ENCODE data around the gene ELOB.
"Not testable (repeated sequence)": the region's sequence is repeated elsewhere in the genome, so short reads cannot be mapped to it uniquely, and the experiment has no call there.

The ELOB gene

DNA sequence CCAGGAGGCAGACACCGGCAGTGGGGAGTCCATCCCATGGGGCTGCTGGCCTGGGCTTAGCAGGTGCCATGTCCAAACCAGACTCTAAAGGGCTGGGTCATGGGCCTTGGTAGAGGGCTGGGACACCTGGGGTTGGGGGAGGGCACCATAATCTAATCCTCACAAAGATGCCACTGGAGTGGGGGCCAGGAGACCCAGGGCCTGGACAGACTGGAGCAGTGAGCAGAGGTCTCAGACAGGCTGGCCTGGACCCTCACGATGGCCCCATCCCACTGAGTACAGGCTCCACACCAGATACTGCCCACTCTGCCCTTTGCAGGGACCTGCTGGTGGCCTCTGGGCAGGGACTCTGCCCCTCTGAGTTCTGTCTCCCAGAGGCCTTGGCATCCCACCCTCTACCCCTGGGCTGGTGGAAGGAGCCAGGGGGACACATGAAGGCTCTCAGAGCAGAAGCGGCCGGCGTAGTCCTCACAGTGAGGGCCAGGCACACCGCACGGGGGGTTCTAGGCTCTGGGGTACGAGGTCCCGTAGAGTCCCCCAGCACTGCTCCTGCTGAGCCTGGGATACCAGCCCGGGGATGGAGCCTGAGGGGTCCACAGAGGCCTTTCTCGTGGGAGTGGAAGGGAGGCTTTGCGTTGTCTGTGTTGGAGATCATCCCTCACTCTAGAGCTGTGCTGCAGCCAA is 34.6 kb downstream of the ELOB start:
- DNase-seq: no peak
- no peaks in the 10 kb centered on the region for H3K9me3 Mint-ChIP-seq
- H3K27ac Mint-ChIP-seq: no peak overlapping the region
- no peaks in the 10 kb centered on the region for H3K4me1 Mint-ChIP-seq (ENCODE audit: low read depth)
- no peaks in the 10 kb centered on the region for H3K36me3 Mint-ChIP-seq (ENCODE audit: low read depth)
- H3K4me3 Mint-ChIP-seq: no peak overlapping the region
- H3K27me3 Mint-ChIP-seq: no peaks in the 10 kb centered on the region

DNA sequence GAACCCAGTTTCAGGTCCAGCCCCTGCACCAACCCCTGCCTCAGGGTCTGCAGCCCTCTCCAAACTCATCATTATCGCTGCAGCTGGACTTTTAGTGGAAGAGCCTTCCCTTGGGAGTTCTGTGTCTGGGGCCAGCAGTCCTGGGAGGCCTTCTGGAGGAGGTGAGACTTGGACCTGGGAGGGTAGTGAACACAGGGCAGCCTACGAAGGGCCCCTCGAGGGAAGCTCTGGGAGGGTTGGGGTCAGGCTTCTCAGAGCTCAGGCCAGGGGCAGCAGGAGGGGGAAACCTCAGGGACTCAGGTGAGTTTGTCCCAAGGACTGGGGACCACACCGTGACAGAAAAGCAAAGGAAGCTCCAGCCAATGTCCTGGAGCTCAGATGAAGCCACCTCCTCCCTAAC is 35.9 kb downstream of the ELOB start:
- no peaks in the 10 kb centered on the region for H3K27me3 Mint-ChIP-seq
- H3K36me3 Mint-ChIP-seq (ENCODE audit: low read depth): no peaks in the 10 kb centered on the region
- no peak for DNase-seq
- H3K9me3 Mint-ChIP-seq: no peaks in the 10 kb centered on the region
- no peaks in the 10 kb centered on the region for H3K4me1 Mint-ChIP-seq (ENCODE audit: low read depth)
- no peak overlapping the region for H3K27ac Mint-ChIP-seq
- H3K4me3 Mint-ChIP-seq: no peak overlapping the region

DNA sequence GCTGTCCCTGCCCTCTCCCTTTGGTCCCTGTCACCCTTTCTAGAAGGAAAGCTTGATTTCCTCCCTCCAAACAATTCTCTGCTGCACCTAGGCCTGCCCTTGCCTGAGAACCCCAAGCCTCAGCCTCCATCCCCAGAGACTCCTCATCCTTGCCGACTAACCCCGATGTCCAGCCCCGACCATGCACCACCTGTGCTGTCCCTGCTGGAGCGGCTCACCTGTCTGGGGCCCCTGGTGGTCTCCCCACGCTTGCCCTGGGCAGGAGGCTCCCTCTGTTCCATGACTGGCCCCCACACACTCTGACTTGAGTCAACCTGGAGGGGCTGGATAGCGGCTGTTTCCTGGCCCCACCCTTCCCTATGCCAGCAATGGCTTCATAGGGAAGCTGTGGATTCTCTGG is 36.6 kb downstream of the ELOB start:
- Mint-ChIP-seq H3K36me3 (ENCODE audit: low read depth) (no peaks in the 10 kb centered on the region), H3K27me3 (no peaks in the 10 kb centered on the region), H3K4me3 (no peak overlapping the region), H3K27ac (no peak overlapping the region), H3K4me1 (ENCODE audit: low read depth) (no peaks in the 10 kb centered on the region), H3K9me3 (no peaks in the 10 kb centered on the region)
- DNase-seq: no peak

DNA sequence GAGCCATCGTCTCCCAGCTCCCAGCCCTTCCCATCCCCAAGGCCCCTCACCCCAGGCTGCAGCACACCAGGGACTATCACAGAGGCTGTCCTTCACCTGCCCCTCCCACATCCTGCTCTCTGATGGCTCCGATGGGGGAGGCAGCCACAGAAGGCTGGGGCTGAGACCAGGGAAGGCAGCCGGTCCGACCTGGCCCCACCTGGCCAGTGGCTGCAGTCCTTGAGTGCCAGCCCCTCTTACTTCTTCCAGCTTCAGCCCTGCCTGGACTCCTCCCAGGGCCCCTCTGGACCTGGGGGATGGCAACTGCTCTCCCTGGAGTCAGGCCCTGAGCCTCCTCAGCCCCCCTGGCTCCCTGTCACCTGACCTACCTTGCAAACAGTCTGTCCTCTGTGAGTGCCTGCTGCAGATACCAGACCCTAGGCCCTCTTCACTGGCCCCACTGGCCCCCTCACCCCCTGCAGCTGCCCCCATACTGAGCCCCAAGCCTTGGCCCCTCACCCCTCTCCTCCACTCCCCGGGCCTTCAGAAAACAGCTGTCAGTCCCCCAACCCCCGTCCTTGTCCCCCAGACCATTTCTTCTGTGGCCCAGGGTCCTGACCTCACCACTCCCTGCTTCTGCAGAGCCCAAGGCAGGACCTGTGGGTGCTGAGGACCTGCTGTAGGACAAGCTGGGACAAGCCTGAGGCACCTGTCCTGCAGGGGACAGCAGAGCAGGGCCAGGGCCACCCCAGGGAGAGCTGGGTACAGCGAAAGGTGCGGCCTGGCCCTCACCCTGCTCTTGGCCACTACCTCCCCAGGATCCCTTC is 37.3 kb downstream of the ELOB start:
- Mint-ChIP-seq H3K9me3 (no peaks in the 10 kb centered on the region), H3K36me3 (ENCODE audit: low read depth) (no peaks in the 10 kb centered on the region), H3K27me3 (no peaks in the 10 kb centered on the region), H3K27ac (no peak overlapping the region), H3K4me1 (ENCODE audit: low read depth) (no peaks in the 10 kb centered on the region), H3K4me3 (no peak overlapping the region)
- DNase-seq: no peak

DNA sequence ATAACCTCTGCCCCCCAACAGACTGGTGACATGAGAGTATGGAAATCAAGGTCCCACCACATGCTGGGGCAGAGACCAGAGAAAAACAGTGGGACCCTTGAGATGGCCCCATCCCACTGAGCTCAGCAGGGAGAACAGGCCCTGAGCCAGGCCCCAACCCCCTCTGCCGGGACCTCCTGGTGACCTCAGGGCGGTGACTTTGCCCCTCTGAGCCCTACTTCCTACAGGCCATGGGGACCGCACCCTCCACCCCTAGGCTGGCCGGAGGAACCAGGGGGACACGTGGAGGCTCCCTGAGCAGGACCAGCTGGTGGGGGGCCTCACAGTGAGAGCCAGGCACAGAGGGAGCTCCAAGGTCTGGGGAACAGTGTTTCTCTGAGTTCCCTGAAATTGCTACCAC is 38.5 kb downstream of the ELOB start:
- no peaks in the 10 kb centered on the region for H3K27me3 Mint-ChIP-seq
- H3K27ac Mint-ChIP-seq: no peak overlapping the region
- H3K4me1 Mint-ChIP-seq (ENCODE audit: low read depth): no peaks in the 10 kb centered on the region
- no peaks in the 10 kb centered on the region for H3K36me3 Mint-ChIP-seq (ENCODE audit: low read depth)
- no peak overlapping the region for H3K4me3 Mint-ChIP-seq
- no peak for DNase-seq
- no peaks in the 10 kb centered on the region for H3K9me3 Mint-ChIP-seq

DNA sequence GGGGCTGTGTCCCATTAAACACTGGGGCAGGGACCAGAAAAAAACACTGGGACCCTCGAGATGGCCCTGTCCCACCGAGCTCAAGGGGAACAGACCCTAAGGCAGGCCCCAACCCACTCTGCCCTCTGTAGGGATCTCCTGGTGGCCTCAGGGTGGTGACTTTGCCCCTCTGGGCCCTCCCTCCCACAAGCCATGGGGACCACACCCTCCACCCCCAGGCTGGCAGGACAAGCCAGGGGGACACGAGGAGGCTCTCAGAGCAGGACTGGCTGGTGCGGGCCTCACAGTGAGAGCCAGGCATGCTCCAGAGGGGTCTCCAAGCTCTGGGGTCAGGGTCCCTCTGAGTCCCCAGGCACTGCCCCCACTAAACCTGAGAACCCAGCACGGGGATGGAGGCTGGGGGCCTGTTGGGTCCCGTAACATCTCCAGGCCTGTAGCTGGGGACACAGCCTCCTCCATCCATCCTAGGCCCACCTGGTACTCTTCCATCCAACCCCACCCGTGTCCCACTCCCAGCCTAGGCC is 39.1 kb downstream of the ELOB start:
- H3K36me3 Mint-ChIP-seq (ENCODE audit: low read depth): no peaks in the 10 kb centered on the region
- H3K4me1 Mint-ChIP-seq (ENCODE audit: low read depth): no peaks in the 10 kb centered on the region
- no peaks in the 10 kb centered on the region for H3K27me3 Mint-ChIP-seq
- H3K9me3 Mint-ChIP-seq: no peaks in the 10 kb centered on the region
- no peak for DNase-seq
- H3K27ac Mint-ChIP-seq: no peak overlapping the region
- no peak overlapping the region for H3K4me3 Mint-ChIP-seq

DNA sequence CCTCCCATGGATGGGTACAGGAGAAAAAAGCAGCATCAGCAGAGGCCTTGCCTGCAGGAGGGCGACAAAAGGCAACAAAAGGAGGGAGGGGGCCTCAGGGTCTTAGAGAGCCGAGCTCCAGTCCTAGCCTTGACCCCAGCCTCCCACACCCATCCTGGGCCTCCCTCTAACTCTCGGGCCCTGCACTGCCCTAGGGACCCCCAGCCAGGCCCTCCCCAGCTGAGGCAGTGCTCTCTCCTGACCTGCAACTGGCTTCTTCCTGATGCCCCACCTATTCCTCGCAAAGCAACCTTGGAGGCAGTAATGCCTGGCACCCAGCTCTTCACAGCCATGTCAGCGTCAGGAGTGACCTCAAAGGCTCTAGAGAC is 39.9 kb downstream of the ELOB start:
- H3K27ac Mint-ChIP-seq: no peak overlapping the region
- no peaks in the 10 kb centered on the region for H3K9me3 Mint-ChIP-seq
- no peaks in the 10 kb centered on the region for H3K4me1 Mint-ChIP-seq (ENCODE audit: low read depth)
- H3K4me3 Mint-ChIP-seq: no peak overlapping the region
- no peaks in the 10 kb centered on the region for H3K36me3 Mint-ChIP-seq (ENCODE audit: low read depth)
- DNase-seq: no peak
- no peaks in the 10 kb centered on the region for H3K27me3 Mint-ChIP-seq

DNA sequence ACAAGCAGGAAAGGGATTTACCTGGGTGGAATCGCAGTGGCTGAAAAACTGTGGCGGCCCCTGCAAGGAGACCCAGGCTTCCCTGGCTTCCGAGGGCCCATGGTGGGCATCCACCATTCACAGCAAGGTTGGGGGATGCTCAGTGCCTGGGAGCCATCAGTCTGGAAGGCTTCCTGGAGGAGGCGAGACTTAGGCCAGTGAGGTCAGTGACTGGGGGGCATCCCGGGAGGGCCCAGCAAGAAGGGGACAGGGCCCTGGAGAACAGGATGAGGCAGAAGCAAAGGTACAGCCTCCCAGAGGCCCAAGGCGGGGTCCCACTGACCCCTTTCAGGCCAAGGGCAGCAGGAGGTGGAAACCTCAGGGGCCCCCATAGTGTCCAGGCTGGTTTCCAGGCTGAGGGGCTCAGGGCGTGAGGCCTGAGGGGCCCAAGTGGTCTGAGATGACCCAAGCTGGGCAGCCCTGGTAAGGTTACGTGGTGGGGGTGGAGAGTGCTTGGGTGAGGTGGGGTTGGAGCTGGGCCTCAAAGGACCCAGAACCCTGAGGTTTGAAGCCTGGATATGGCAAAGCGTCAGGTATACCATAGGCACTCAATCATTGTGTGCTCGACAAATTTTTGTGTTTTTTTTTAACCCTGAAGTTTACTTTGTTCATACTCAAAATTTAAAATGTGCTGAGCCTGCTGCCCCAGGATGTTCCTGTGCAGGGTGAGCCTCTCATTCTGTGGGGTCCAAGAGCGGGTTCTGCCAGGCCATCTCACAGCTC is 40.4 kb downstream of the ELOB start:
- Mint-ChIP-seq H3K9me3 (no peaks in the 10 kb centered on the region), H3K36me3 (ENCODE audit: low read depth) (no peaks in the 10 kb centered on the region), H3K4me1 (ENCODE audit: low read depth) (no peaks in the 10 kb centered on the region), H3K4me3 (no peak overlapping the region), H3K27ac (no peak overlapping the region), H3K27me3 (no peaks in the 10 kb centered on the region)
- DNase-seq: no peak

DNA sequence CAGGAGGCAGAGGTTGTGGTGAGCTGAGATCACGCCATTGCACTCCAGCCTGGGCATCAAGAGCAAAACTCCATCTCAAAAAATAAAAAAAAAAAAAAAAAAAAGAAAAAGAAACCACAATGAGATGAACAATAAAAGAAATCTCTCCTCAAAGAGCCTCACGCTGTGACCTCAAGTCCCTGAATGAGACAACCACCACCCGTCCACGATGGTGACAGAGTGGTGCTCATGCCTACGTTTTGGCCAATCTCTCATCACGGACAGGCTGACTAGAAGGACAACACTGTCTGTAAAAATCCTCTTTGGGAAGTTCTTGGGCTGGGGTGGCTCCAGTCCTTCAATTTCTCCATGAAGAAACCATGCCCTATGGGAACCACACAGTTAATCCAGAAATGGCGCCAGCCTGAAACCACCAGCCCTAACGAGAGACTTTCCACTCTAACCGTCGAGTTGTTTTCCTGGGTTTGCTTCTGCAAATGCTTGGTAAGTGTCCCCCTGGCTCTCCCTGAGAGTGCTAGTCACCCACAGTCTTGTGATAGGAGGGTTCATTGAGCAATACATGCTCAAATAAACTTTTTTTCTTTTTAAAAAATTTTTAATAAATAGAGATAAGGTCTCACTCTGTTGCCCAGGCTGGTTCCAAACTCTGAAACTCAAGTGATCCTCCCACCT is 42.1 kb downstream of the ELOB start:
- H3K27ac Mint-ChIP-seq: no peak overlapping the region
- H3K36me3 Mint-ChIP-seq (ENCODE audit: low read depth): no peaks in the 10 kb centered on the region
- H3K27me3 Mint-ChIP-seq: no peaks in the 10 kb centered on the region
- H3K4me1 Mint-ChIP-seq (ENCODE audit: low read depth): no peaks in the 10 kb centered on the region
- H3K9me3 Mint-ChIP-seq: no peaks in the 10 kb centered on the region
- DNase-seq: no peak
- no peak overlapping the region for H3K4me3 Mint-ChIP-seq

DNA sequence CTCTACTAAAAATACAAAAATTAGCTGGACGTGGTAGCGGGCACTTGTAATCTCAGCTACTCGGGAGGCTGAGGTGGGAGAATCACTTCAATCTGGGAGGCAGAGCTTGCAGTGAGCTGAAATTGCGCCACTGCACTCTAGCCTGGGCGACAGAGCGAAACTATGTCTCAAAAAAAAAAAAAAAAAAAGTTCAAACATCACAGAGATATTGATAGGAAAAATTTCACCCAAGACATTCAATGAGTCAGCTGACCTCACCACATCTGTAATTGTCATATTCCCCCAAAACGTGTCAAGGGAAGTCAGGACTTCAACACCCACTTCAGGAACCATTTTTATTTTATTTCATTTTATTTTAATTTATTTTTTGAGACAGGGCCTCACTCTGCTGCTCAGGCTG is 49.0 kb downstream of the ELOB start:
- Mint-ChIP-seq H3K4me1 (ENCODE audit: low read depth) (peaks cover 6% of the 10 kb centered on the region), H3K4me3 (no peak overlapping the region), H3K27ac (peak overlapping the region; percentile 59), H3K27me3 (peaks cover 4% of the 10 kb centered on the region), H3K9me3 (no peaks in the 10 kb centered on the region), H3K36me3 (ENCODE audit: low read depth) (no peaks in the 10 kb centered on the region)
- no peak for DNase-seq

DNA sequence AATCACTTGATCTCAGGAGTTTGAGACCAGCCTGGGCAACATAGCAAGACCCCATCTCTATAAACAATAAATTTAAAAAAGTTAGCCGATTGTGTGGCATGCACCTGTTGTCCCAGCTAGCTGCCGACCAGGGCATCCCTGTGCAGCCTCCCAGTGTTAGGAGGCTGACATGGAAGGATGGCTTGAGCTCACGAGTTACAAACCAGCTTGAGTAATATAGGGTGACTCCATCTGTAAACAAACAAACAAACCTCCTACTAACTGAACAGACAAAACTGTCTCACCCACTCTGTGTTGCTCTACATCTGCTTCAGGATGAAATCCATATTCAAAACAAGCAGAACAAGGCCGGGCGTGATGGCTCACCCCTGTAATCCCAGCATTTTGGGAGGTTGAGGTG is 50.2 kb downstream of the ELOB start:
- H3K4me1 Mint-ChIP-seq (ENCODE audit: low read depth): peaks cover 8% of the 10 kb centered on the region
- no peak for DNase-seq
- H3K9me3 Mint-ChIP-seq: no peaks in the 10 kb centered on the region
- H3K36me3 Mint-ChIP-seq (ENCODE audit: low read depth): no peaks in the 10 kb centered on the region
- no peak overlapping the region for H3K4me3 Mint-ChIP-seq
- H3K27ac Mint-ChIP-seq: no peak overlapping the region
- peaks cover 4% of the 10 kb centered on the region for H3K27me3 Mint-ChIP-seq

DNA sequence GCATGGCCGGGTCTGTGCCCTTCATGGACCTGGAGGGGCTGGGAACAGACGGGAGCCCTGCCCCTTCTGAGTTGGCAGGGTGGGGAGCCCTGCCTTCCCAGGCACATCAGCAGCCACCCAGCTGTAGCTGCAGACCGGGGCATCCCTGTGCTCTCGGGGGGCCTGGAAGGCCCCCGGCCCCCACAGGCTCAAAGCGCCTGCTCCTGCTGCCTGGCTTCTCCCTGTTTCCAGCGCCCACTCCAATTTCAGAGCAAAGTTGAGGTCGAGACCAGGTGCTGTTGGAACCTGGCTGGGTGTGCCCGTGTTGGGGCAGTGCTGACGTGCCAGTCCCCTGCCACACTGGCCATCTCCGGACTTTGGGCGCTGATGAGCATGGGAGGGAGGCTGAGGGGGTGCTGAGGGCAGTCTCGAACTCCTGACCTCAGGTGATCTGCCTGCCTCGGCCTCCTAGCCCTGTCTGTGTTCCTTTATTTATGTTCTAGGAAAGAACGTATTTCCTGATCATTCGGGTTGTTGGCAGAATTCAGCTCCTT is 52.2 kb downstream of the ELOB start:
- Mint-ChIP-seq H3K4me3 (no peak overlapping the region), H3K27ac (no peak overlapping the region), H3K4me1 (ENCODE audit: low read depth) (peaks cover 11% of the 10 kb centered on the region), H3K9me3 (no peaks in the 10 kb centered on the region), H3K36me3 (ENCODE audit: low read depth) (no peaks in the 10 kb centered on the region), H3K27me3 (peaks cover 4% of the 10 kb centered on the region)
- DNase-seq: no peak

DNA sequence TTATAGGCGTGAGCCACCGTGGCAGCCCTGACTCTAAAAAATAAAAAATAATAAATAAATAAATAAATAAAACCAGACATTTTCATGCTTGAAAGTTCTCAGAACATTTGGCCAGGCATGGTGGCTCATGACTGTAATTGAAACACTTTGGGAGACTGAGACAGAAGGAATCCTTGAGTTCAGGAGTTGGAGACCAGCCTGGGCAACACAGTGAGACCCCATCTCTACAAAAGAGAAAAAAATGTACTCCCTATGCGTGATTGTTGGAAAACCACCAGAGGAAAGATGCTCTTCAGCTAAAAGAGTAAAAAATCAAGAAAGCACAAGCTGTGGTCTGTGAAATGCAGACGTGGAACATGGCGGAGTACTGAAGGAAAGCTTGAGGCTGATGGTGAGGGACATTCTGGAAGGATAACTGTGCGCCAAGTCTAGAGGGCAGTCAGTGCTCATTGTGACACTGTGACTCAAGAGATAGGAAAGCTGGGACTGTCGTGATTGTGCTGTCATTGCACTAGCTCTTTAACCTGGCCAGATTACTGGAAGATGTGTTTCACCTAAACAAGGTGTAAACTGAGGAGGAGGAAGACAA is 52.9 kb downstream of the ELOB start:
- no peak for DNase-seq
- peaks cover 11% of the 10 kb centered on the region for H3K4me1 Mint-ChIP-seq (ENCODE audit: low read depth)
- no peaks in the 10 kb centered on the region for H3K9me3 Mint-ChIP-seq
- no peak overlapping the region for H3K27ac Mint-ChIP-seq
- H3K36me3 Mint-ChIP-seq (ENCODE audit: low read depth): no peaks in the 10 kb centered on the region
- H3K27me3 Mint-ChIP-seq: peaks cover 4% of the 10 kb centered on the region
- H3K4me3 Mint-ChIP-seq: no peak overlapping the region

DNA sequence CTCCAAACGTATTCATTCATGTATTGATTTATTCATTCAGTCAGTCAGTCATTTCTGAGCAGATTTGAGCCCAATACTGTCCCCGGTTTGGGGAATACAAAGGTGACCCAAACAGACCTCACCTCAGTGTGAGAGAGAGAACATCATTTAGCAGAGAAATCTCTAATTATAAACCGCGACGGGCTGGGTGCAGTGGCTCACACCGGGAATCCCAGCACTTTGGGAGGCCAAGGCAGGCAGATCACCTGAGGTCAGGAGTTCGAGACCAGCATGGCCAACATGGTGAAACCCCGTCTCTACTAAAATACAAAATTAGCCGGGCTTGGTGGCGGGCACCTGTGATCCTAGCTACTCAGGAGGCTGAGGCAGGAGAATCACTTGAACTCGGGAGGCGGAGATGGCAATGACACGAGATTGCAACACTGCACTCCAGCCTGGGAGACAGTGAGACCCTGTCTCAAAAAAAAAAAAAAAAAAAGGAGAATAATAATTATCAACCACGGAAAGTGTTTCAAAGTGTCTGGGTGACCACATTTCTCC is 55.4 kb downstream of the ELOB start:
- not testable (repeated sequence) for DNase-seq; H3K9me3 Mint-ChIP-seq; H3K4me1 Mint-ChIP-seq (ENCODE audit: low read depth); H3K36me3 Mint-ChIP-seq (ENCODE audit: low read depth); H3K27me3 Mint-ChIP-seq
- Mint-ChIP-seq H3K4me3 (peak overlapping the region; percentile 62), H3K27ac (peak overlapping the region; percentile 71)
